H1 (cell line): Measurements from ENCODE around the gene BORCS8. TPM values are rescaled to one million over a fixed set of nuclear protein-coding genes. Genes with fewer than 3 reads are reported as not detected.

Experiments used
- CEBPB ChIP-seq: IDR thresholded peaks from 2 replicates; pipeline ENCODE4 v1.6.1; 2012; ENCODE audit warnings: low read depth, low read length
- EZH2 ChIP-seq: fragments of 200-600 bp; sonication (generic); IDR thresholded peaks from 2 replicates; pipeline ENCODE4 v1.7.1; 2012; ENCODE audit warnings: low read depth, mild to moderate bottlenecking, moderate library complexity, low read length, inconsistent platforms; ENCODE audit not compliant: severe bottlenecking
- HDAC2 ChIP-seq, 2 experiments: fragments of 300-600 bp in 1 of 2; sonication (generic) in 1 of 2; IDR thresholded peaks; 2 replicates each; pipeline ENCODE4 v1.6.1; 2011 to 2012; ENCODE audit warnings: low read depth in 2 of 2, low read length in 2 of 2, mild to moderate bottlenecking in 2 of 2, moderate library complexity in 2 of 2, borderline replicate concordance in 1 of 2, inconsistent platforms in 1 of 2
- KDM1A ChIP-seq: fragments of 200-600, 300-600 bp; sonication (generic); IDR thresholded peaks from 2 replicates; pipeline ENCODE4 v1.7.1; 2016; ENCODE audit warnings: mild to moderate bottlenecking, low read length, borderline replicate concordance
- POLR2A ChIP-seq, 2 experiments: IDR thresholded peaks; 1 replicate in 1 of 2; 2 replicates in 1 of 2; pipeline ENCODE4 v1.6.1; 2011; ENCODE audit warnings: low read depth in 2 of 2, low read length in 2 of 2, mild to moderate bottlenecking in 2 of 2; ENCODE audit errors: control extremely low read depth in 1 of 2
- SAP30 ChIP-seq: fragments of 300-600 bp; sonication (generic); IDR thresholded peaks from 2 replicates; pipeline ENCODE4 v1.7.1; 2012; ENCODE audit warnings: low read length, moderate library complexity, mild to moderate bottlenecking, inconsistent platforms; ENCODE audit not compliant: insufficient read depth, insufficient replicate concordance
- TAF1 ChIP-seq: IDR thresholded peaks from 2 replicates; pipeline ENCODE4 v1.6.1; 2011; ENCODE audit warnings: mild to moderate bottlenecking, low read depth, low read length
- TAF7 ChIP-seq: optimal IDR thresholded peaks from 2 replicates; pipeline ENCODE3; 2011; ENCODE audit warnings: low read depth, mild to moderate bottlenecking, inconsistent platforms, low read length, moderate library complexity, borderline replicate concordance
- TEAD4 ChIP-seq: IDR thresholded peaks from 2 replicates; pipeline ENCODE4 v1.6.1; 2012; ENCODE audit warnings: low read depth, low read length, inconsistent platforms, mixed read lengths
- YY1 ChIP-seq: IDR thresholded peaks from 2 replicates; pipeline ENCODE4 v1.6.1; 2011; ENCODE audit warnings: low read depth, mild to moderate bottlenecking, low read length
- polyA plus RNA-seq, 7 experiments: library from polyadenylated mRNA; depleted of rRNA in 3 of 7; stranded (reverse) in 5 of 7; unstranded in 2 of 7; fragments of >200 nt in 5 of 7; fragments of 200-250 nt in 2 of 7; gene quantifications; 1 replicate in 5 of 7; 2 replicates in 1 of 7; 4 replicates in 1 of 7; pipeline versions ENCODE4 v1.2.1 to v1.2.3, GENCODE V29; 2011 to 2013; ENCODE audit warnings: missing spikeins in 2 of 7, mixed read lengths in 2 of 7
- total RNA-seq: library from RNA; stranded (reverse); fragmentation: NEBNext Ultra II Directional; extraction: Animal tissue kit (Norgen Biotek cat#: 25700); gene quantifications from 2 replicates; pipeline ENCODE4 v1.2.1, GENCODE V29; 2021
- TF ChIP-seq, protein P1 (sequence below), 3 experiments: IDR thresholded peaks; 1 replicate in 2 of 3; 2 replicates in 1 of 3; pipeline versions ENCODE4 v1.5.1 to v1.6.1; 2011; ENCODE audit warnings: low read length in 3 of 3, mild to moderate bottlenecking in 3 of 3, inconsistent platforms in 2 of 3, low read depth in 1 of 3, moderate library complexity in 1 of 3; ENCODE audit not compliant: insufficient read depth in 1 of 3; ENCODE audit errors: control extremely low read depth in 1 of 3
- TF ChIP-seq, protein P2 (sequence below): IDR thresholded peaks from 2 replicates; pipeline ENCODE4 v1.6.1; 2012; ENCODE audit warnings: inconsistent platforms
- TF ChIP-seq, protein P3 (sequence below): IDR thresholded peaks from 2 replicates; pipeline ENCODE4 v1.6.1; 2012; ENCODE audit warnings: low read length, inconsistent platforms

Gene BORCS8
- total and polyA plus RNA-seq, 2 of the 8 experiments (the other 6 are each of a cell fraction or from before 2014, with no cell fraction given): 15.0 to 15.9 TPM

DNA sequence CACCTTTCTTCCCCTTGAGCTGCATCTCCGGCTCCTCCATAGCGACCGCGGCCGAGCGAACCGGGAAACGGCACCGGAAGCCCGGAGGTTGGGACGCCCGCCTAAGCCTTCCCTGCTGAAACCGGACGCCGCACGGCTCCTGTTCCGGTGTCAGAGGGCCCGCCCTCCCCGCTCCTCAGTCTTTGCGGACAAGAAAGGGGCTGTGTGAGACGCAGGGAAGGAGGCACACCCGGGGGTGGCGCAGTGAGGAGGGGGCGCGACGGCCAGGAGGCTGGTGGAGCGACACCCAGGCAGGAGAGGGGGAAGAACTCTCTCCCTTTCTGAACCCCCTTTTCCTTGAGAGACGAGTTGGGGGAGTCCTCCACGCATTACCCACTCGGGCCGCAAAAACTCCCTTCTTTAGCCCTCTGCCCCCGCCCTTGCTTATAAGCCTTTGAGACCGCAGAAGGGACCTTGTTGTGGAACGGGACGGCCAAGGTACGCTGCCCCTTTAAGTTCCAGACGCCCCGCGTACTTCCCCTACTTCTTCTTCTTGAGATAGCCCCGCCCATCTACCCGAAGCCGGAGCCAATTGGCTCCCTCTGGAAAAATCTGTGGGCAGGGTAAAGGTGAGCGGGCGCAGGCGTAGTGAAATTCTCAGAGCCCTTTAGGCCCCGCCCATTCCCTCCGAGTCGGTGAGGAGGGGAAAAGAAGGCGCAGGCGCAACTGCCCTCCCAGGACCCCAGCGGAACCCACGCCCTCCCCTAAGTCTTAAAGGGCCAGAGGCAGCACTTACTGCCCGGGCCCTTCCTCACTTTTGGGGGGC lies at the start of gene BORCS8, which contains the start of gene RFXANK (continued):
- peak; percentile 69; the same call in 1 of the 2 replicates for TF ChIP-seq YY1
- TF ChIP-seq EZH2: no peak
- peak in 1 of 2 experiments; percentile 80; a peak in 2 of 3 replicates for TF ChIP-seq POLR2A (IDR thresholded peaks at IDR 0.05; ENCODE audit: control extremely low read depth in 1 of 2, low read depth in 2 of 2, low read length in 2 of 2)
- TF ChIP-seq, protein P1, sequence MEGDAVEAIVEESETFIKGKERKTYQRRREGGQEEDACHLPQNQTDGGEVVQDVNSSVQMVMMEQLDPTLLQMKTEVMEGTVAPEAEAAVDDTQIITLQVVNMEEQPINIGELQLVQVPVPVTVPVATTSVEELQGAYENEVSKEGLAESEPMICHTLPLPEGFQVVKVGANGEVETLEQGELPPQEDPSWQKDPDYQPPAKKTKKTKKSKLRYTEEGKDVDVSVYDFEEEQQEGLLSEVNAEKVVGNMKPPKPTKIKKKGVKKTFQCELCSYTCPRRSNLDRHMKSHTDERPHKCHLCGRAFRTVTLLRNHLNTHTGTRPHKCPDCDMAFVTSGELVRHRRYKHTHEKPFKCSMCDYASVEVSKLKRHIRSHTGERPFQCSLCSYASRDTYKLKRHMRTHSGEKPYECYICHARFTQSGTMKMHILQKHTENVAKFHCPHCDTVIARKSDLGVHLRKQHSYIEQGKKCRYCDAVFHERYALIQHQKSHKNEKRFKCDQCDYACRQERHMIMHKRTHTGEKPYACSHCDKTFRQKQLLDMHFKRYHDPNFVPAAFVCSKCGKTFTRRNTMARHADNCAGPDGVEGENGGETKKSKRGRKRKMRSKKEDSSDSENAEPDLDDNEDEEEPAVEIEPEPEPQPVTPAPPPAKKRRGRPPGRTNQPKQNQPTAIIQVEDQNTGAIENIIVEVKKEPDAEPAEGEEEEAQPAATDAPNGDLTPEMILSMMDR (IDR thresholded peaks at IDR 0.05; ENCODE audit: control extremely low read depth in 1 of 3, insufficient read depth in 1 of 3, low read depth in 1 of 3, low read length in 3 of 3): peak in 1 of 3 experiments; percentile 4; a peak in 1 of 4 replicates
- TF ChIP-seq SAP30: no peak
- TF ChIP-seq, protein P2, sequence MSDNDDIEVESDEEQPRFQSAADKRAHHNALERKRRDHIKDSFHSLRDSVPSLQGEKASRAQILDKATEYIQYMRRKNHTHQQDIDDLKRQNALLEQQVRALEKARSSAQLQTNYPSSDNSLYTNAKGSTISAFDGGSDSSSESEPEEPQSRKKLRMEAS: peak; percentile 53
- TF ChIP-seq KDM1A: no peak
- TF ChIP-seq TEAD4: no peak
- TF ChIP-seq HDAC2 (IDR thresholded peaks at IDR 0.05; ENCODE audit: borderline replicate concordance in 1 of 2, low read depth in 2 of 2, low read length in 2 of 2): peak in 1 of 2 experiments; percentile 48; a peak in 3 of 4 replicates
- 0 out of 2 replicates have a peak, but pooled peaks have one; percentile 12 for TF ChIP-seq CEBPB
- peak; percentile 97 for TF ChIP-seq TAF1
- peak; percentile 85 for TF ChIP-seq TAF7
- TF ChIP-seq, protein P3, sequence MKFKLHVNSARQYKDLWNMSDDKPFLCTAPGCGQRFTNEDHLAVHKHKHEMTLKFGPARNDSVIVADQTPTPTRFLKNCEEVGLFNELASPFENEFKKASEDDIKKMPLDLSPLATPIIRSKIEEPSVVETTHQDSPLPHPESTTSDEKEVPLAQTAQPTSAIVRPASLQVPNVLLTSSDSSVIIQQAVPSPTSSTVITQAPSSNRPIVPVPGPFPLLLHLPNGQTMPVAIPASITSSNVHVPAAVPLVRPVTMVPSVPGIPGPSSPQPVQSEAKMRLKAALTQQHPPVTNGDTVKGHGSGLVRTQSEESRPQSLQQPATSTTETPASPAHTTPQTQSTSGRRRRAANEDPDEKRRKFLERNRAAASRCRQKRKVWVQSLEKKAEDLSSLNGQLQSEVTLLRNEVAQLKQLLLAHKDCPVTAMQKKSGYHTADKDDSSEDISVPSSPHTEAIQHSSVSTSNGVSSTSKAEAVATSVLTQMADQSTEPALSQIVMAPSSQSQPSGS: no peak
